ENCODE measurements around the gene SNRPE. TPM values are rescaled to one million over a fixed set of nuclear protein-coding genes. Genes with fewer than 3 reads are reported as not detected.
A peak's percentile ranks its signal among the peaks of the same experiment; 100 is the strongest.

The SNRPE gene
- 69.5 to 86.0 TPM (median 73.0 TPM) in 3 replicates for total RNA-seq
- long read RNA-seq, transcript SNRPE-202 (5 exons, 942 nt) = major isoform, 44 of 53 reads
- long read RNA-seq, partial matches to known transcripts = 1 of 53 reads
- long read RNA-seq, other reads (novel, unspliced or antisense) = 6 of 53 reads

GRCh38 chr1:203861379-203862184 lies at the start of gene SNRPE:
SNRPE (plus strand) TSS chr1:203861599; CDS start chr1:203861660, 61 bp downstream.
- peak; percentile 93 for TF ChIP-seq CTCF (IDR thresholded peaks at IDR 0.05)
- H3K4me1 Mint-ChIP-seq (ENCODE audit: low read depth) = peaks cover 43% of the 10 kb centered on the region
- no peaks in the 10 kb centered on the region for H3K9me3 Mint-ChIP-seq (ENCODE audit: low read depth)
- no peaks in the 10 kb centered on the region for H3K27me3 Mint-ChIP-seq (ENCODE audit: low read depth)
- peaks cover 15% of the 10 kb centered on the region for H3K36me3 Mint-ChIP-seq (ENCODE audit: low read depth)
- peak; percentile 96 for DNase-seq (ENCODE audit: low spot score)
- peak within 1 kb of the TSS; percentile 100 for H3K4me3 Mint-ChIP-seq (ENCODE audit: unreplicated experiment)
- peak within 1 kb of the TSS; percentile 96 for H3K27ac Mint-ChIP-seq (ENCODE audit: unreplicated experiment)

GRCh38 chr1:203813581-203814341 lies 47.6 kb upstream of the SNRPE start:
- peaks cover 11% of the 10 kb centered on the region for H3K4me1 Mint-ChIP-seq (ENCODE audit: low read depth)

GRCh38 chr1:203818399-203818798 lies 43.0 kb upstream of the SNRPE start:
- H3K4me1 Mint-ChIP-seq (ENCODE audit: low read depth) = no peaks in the 10 kb centered on the region
- no peaks in the 10 kb centered on the region for H3K9me3 Mint-ChIP-seq (ENCODE audit: low read depth)
- TF ChIP-seq CTCF (IDR thresholded peaks at IDR 0.05) = no peak
- H3K27ac Mint-ChIP-seq (ENCODE audit: unreplicated experiment) = no peak overlapping the region
- H3K27me3 Mint-ChIP-seq (ENCODE audit: low read depth) = no peaks in the 10 kb centered on the region
- H3K4me3 Mint-ChIP-seq (ENCODE audit: unreplicated experiment) = no peak overlapping the region
- DNase-seq (ENCODE audit: low spot score) = no peak
- H3K36me3 Mint-ChIP-seq (ENCODE audit: low read depth) = peaks cover 40% of the 10 kb centered on the region

More at GRCh38 chr1:203813581-203814341, 47.6 kb upstream of the SNRPE start:
- no peak for DNase-seq (ENCODE audit: low spot score)
- Mint-ChIP-seq H3K4me3 (ENCODE audit: unreplicated experiment) (no peak overlapping the region), H3K27me3 (ENCODE audit: low read depth) (no peaks in the 10 kb centered on the region), H3K9me3 (ENCODE audit: low read depth) (no peaks in the 10 kb centered on the region), H3K36me3 (ENCODE audit: low read depth) (peaks cover 26% of the 10 kb centered on the region), H3K27ac (ENCODE audit: unreplicated experiment) (peak overlapping the region; percentile 45)
- TF ChIP-seq CTCF (IDR thresholded peaks at IDR 0.05) = no peak

GRCh38 chr1:203823306-203823705 lies 38.1 kb upstream of the SNRPE start:
- no peak overlapping the region for H3K27ac Mint-ChIP-seq (ENCODE audit: unreplicated experiment)
- H3K4me3 Mint-ChIP-seq (ENCODE audit: unreplicated experiment) = no peak overlapping the region
- TF ChIP-seq CTCF (IDR thresholded peaks at IDR 0.05) = no peak
- no peaks in the 10 kb centered on the region for H3K27me3 Mint-ChIP-seq (ENCODE audit: low read depth)
- DNase-seq (ENCODE audit: low spot score) = no peak
- H3K4me1 Mint-ChIP-seq (ENCODE audit: low read depth) = peaks cover 9% of the 10 kb centered on the region
- peaks cover 35% of the 10 kb centered on the region for H3K36me3 Mint-ChIP-seq (ENCODE audit: low read depth)
- H3K9me3 Mint-ChIP-seq (ENCODE audit: low read depth) = no peaks in the 10 kb centered on the region

- no peaks in the 10 kb centered on the region for H3K27me3 Mint-ChIP-seq (ENCODE audit: low read depth)
- H3K4me1 Mint-ChIP-seq (ENCODE audit: low read depth) = peaks cover 16% of the 10 kb centered on the region
- no peak for DNase-seq (ENCODE audit: low spot score)
- no peak for TF ChIP-seq CTCF (IDR thresholded peaks at IDR 0.05)
- no peak overlapping the region for H3K4me3 Mint-ChIP-seq (ENCODE audit: unreplicated experiment)
- no peaks in the 10 kb centered on the region for H3K9me3 Mint-ChIP-seq (ENCODE audit: low read depth)
- no peak overlapping the region for H3K27ac Mint-ChIP-seq (ENCODE audit: unreplicated experiment)
- peaks cover 38% of the 10 kb centered on the region for H3K36me3 Mint-ChIP-seq (ENCODE audit: low read depth)
These were observed 35.2 kb upstream of the SNRPE start for GRCh38 chr1:203826175-203826574.
